ENCODE data around the gene RAD51B.

The RAD51B gene

GRCh38 chr14:68557648-68558047 is 738.1 kb downstream of the RAD51B start:
- TF ChIP-seq, protein P1, sequence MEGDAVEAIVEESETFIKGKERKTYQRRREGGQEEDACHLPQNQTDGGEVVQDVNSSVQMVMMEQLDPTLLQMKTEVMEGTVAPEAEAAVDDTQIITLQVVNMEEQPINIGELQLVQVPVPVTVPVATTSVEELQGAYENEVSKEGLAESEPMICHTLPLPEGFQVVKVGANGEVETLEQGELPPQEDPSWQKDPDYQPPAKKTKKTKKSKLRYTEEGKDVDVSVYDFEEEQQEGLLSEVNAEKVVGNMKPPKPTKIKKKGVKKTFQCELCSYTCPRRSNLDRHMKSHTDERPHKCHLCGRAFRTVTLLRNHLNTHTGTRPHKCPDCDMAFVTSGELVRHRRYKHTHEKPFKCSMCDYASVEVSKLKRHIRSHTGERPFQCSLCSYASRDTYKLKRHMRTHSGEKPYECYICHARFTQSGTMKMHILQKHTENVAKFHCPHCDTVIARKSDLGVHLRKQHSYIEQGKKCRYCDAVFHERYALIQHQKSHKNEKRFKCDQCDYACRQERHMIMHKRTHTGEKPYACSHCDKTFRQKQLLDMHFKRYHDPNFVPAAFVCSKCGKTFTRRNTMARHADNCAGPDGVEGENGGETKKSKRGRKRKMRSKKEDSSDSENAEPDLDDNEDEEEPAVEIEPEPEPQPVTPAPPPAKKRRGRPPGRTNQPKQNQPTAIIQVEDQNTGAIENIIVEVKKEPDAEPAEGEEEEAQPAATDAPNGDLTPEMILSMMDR (IDR thresholded peaks at IDR 0.05; ENCODE audit: insufficient read depth, low read length, poor library complexity, severe bottlenecking): no peak
- DNase-seq (ENCODE audit: extremely low read depth, insufficient read length): no peak

DNA sequence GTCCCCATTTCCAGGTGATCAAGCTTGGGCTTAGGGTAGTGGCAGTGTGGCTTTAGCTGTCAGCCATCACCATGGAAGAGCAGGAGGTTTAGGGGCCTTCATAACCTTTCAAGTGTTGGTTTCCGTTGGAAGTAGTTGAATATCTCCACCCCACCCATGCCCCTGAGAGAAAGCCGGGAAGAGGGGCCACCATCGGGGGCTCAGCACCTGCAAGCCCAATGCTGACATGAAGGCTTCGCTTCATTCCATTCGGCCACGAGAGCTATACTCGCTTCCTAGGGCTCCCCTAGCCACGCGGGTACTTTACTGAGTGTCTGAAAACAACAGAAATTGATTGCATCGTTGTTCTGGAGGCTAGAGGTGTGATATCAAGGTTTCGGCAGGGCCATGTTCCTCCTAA is 738.5 kb downstream of the RAD51B start:
- no peak for DNase-seq (ENCODE audit: extremely low read depth, insufficient read length)
- H3K27me3 ChIP-seq (replicated peaks; ENCODE audit: control insufficient read depth, insufficient read depth, low read length): no peaks in the 10 kb centered on the region
- no peak overlapping the region for H3K4me3 ChIP-seq (replicated peaks; ENCODE audit: low read depth, low read length)
- H3K36me3 ChIP-seq (ENCODE audit: control insufficient read depth, insufficient read depth, low read length): no peaks in the 10 kb centered on the region
- TF ChIP-seq, protein P1 (IDR thresholded peaks at IDR 0.05; ENCODE audit: insufficient read depth, low read length, poor library complexity, severe bottlenecking): no peak

More at GRCh38 chr14:68557648-68558047, 738.1 kb downstream of the RAD51B start:
- Histone ChIP-seq H3K27me3 (replicated peaks; ENCODE audit: control insufficient read depth, insufficient read depth, low read length) (no peaks in the 10 kb centered on the region), H3K36me3 (ENCODE audit: control insufficient read depth, insufficient read depth, low read length) (no peaks in the 10 kb centered on the region), H3K4me3 (replicated peaks; ENCODE audit: low read depth, low read length) (no peak overlapping the region)

DNA sequence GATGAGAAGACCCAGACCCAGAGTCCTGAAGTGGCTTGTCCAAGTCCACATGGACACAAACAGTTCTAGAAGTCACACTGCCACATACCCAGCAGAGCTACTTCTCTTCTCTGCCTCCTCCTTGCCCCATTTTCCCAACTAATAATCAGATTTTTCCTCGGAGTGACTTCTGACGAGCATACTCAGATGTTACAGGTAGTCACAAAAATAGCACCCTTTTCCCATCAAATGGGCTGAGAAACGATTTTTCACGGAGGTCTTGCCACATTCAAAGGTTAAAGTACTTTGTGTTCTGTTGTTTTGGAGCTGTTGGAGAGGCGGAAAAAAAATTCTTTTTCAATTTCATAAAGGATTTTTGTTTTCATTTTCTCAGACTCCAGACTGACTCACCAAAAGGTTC is 740.4 kb downstream of the RAD51B start:
- Histone ChIP-seq H3K27me3 (replicated peaks; ENCODE audit: control insufficient read depth, insufficient read depth, low read length) (no peaks in the 10 kb centered on the region), H3K4me3 (replicated peaks; ENCODE audit: low read depth, low read length) (no peak overlapping the region), H3K36me3 (ENCODE audit: control insufficient read depth, insufficient read depth, low read length) (no peaks in the 10 kb centered on the region)
- DNase-seq (ENCODE audit: extremely low read depth, insufficient read length): no peak
- TF ChIP-seq, protein P1 (IDR thresholded peaks at IDR 0.05; ENCODE audit: insufficient read depth, low read length, poor library complexity, severe bottlenecking): no peak

GRCh38 chr14:68561531-68562007 is 742.0 kb downstream of the RAD51B start:
- TF ChIP-seq, protein P1 (IDR thresholded peaks at IDR 0.05; ENCODE audit: insufficient read depth, low read length, poor library complexity, severe bottlenecking): no peak
- Histone ChIP-seq H3K27me3 (replicated peaks; ENCODE audit: control insufficient read depth, insufficient read depth, low read length) (no peaks in the 10 kb centered on the region), H3K4me3 (replicated peaks; ENCODE audit: low read depth, low read length) (no peak overlapping the region), H3K36me3 (ENCODE audit: control insufficient read depth, insufficient read depth, low read length) (no peaks in the 10 kb centered on the region)
- no peak for DNase-seq (ENCODE audit: extremely low read depth, insufficient read length)

DNA sequence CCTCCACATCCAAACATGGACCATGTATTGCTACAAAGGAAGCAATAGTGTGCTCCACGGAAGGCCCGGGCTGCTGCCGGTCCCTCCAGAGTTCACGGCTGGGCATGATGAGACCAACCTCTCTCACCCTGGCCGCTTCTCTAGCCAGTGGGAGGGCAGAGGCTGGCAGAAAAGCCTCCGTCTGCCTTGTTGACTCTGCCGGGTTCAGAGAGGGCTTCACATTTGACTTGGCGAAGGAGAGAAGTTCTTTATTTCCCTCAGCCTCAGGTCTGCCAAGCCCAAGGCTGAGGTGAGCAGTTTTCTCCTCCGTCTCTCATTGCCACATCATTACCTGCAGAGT is 743.3 kb downstream of the RAD51B start:
- no peaks in the 10 kb centered on the region for H3K36me3 ChIP-seq (ENCODE audit: control insufficient read depth, insufficient read depth, low read length)
- DNase-seq (ENCODE audit: extremely low read depth, insufficient read length): no peak
- no peak overlapping the region for H3K4me3 ChIP-seq (replicated peaks; ENCODE audit: low read depth, low read length)
- TF ChIP-seq, protein P1 (IDR thresholded peaks at IDR 0.05; ENCODE audit: insufficient read depth, low read length, poor library complexity, severe bottlenecking): no peak
- no peaks in the 10 kb centered on the region for H3K27me3 ChIP-seq (replicated peaks; ENCODE audit: control insufficient read depth, insufficient read depth, low read length)
